NCI-H2107 treated with DMSO at 0.1 percent for 48 hours (cell line): Measurements from ENCODE around the gene IL27RA.

Experiments used
- DNase-seq: peaks from one replicate; lab custom pipeline; 2025; ENCODE audit not compliant: unreplicated experiment; lab: John Stamatoyannopoulos, UW

IL27RA gene

DNA sequence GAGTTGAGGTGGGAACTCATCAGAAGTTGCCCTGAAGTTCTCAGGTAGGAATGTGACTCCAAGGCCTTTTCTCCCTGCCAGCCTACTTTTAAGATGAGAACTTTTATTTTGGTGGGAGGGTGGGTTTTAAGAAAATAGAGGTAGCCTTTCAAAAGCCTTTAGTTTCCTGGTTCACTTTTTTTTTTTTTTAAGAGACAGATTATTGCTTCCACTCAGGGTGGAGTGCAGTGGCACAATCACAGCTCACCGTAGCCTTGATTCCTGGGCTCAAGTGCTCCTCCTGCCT lies 51.1 kb downstream of the IL27RA start:
- no peak for DNase-seq

DNA sequence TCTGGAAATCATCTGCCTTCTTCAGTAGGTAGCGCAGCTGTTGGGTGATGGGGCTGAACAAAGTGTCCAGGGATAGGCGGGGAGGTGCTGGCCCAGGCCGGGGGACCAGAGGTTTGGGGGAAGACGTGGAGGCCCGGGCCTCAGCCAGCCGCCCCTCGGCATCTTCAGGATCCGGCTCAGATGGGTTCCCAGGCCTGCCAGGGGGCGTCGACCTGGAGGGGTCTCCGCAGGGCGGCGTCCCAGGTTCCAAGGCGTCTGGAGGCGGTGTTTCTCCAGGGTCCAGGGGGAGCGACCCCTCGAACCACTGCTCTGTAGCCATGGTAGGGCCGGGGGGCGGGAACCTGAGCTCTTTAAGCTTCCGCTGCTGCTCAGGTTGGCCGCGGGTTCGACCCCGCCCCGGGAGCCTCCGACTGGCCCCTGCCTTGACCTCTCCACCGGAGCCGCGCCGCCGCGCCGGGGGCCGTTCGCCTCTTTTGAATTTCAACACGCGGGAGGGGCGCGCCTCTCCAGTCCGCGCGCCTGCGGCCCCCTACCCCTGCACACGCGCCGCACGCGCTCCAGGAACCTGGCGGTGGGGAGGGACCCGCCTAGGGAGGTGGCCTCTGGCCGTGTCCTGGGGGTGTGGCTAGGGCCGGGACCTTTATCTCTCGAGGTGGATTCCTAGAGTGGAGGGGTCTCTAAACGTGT lies 53.9 kb downstream of the IL27RA start, which contains the start of gene C19orf67:
C19orf67 (minus strand) TSS at position 475 of the 687 bp plus-strand sequence; CDS start at position 319, 156 bp downstream.
- DNase-seq, result no peak

DNA sequence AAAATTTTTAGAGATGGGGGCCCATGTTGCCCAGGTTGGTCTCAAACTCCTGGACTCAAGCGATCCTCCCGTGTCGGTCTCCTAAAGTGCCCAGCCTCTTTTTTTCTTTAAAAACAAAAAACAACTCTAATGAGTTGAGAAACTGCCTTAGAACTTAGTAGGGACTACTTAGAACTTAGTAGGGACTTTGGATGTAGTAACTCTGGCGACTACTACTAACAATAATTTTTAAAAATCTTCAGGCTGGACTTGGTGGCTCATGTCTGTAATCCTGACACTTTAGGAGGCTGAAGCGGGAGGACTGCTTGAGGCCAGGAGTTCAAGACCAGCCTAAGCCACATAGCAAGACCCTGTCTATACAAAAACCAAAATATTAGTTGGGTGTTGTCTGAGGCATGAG lies 54.5 kb downstream of the IL27RA start:
- no peak for DNase-seq

DNA sequence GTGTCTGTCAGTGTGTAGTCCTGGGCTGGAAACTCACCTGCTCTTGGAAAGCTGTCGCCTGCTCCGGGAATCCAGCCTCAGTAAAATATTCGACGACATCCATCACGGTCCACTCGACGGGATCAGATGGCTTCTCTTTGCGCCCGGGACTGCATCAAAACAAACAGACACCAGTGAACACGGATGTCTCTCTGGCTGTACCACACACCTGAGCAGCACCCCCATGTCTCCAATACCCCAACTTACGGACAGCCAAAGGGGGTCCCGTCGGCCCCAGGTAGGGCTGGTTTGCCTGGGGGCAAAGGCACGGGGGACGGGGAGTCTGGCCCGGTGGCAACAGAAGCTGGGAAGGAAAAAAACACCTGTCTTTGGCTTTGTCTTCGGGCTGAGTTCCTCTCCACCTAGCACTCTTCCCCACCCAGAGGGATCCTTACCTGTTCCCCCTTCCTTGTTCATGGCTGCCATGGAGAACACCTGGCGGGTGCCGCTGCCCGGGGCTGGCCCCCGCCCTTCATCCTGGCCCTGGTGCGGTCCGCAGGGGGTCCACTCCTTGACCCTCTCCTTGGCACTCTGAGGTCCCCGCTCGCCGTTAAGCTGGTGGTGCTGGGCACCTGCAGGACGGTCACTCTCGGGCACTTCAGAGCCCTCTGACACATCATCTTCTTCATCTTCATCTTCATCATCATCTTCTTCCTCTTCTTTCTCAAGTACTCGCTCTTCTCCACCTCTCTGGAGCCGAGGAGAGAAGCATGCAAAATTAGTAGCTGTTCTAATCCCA lies 57.3 kb downstream of the IL27RA start:
- DNase-seq, result no peak

DNA sequence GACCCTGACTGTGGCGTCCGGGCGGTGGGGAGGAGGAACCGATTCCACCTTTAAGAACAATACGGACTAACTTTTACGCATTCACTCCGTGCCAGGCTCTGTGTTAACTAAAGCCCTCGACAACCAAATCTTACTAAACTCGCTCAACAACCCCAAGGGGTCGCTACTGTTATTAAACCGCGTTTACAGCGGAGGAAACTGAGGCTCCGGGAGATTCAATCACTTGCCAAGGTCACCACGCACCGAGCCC lies 57.8 kb downstream of the IL27RA start:
- no peak for DNase-seq

DNA sequence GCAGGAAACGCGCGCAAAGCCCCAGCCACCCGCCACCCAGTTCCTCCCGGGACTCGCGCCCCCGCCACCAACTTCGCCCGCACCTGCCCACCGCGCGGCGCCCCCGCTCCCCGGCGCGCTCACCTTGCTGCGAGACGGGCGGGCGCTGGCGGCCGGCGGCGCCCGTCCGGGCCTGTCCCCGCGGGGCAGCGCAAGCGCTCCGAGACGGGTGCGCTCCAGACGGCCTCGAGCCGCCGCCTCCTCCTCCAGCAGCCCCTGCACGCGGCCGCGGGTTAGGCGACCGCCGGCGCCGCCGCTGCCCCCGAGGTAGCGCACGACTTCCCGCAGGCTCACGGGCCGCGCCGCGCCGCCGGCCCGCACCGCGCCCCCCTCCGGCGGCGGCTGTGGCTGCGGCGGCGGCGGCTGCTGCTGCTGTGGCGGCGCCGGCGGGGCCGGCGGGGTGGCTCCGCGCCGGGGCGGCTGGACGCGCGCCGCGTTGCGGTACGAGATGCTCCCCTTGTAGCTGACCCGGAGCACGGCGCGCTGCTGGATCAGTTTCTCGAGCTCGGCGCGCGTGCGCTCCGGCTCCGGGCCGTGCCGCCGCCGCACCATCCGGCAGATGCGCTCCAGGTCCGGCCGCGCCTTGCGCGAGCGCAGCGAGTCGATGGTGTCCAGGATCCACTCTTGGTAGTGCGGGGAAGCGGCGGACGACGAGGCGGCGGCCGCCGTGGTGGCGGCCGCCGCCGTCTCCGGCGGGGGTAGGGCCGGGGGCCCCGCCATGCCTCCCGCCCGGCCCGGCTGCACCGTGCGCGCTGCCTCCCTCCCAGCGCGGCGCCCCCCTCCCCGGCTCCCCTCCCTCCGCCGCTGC lies 58.3 kb downstream of the IL27RA start:
- DNase-seq, result no peak

DNA sequence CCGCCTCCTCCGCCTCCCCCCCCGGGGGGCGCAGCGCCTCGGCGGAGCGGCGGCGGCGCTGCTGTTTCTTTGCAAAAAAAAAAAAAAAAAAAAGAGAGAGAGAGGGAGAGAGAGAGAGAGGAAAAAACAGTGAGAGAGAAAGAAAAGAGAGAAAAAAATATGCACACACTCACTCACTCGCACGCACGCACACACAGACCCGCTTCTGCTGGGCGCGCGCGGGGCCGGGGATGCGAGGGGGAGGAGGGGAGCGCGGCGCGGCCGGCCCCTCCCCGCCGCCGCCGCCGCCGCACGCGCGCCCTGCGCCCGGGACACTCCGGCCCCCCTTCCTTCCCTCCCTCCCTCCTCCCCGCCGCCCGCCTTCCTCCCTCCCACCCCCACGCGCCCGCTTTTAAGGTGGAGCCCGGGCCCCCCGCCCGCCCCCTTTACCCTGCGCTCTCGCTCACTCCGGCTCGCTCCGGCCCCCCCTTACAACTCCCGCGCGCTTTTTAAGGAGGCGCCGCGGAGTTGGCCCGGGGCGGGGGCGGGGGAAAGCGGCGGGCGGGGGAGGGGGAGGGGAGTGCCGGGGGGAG lies 59.0 kb downstream of the IL27RA start, which contains the start of gene SAMD1:
SAMD1 (minus strand) TSS at position 243 of the 572 bp plus-strand sequence.
- DNase-seq, result no peak

DNA sequence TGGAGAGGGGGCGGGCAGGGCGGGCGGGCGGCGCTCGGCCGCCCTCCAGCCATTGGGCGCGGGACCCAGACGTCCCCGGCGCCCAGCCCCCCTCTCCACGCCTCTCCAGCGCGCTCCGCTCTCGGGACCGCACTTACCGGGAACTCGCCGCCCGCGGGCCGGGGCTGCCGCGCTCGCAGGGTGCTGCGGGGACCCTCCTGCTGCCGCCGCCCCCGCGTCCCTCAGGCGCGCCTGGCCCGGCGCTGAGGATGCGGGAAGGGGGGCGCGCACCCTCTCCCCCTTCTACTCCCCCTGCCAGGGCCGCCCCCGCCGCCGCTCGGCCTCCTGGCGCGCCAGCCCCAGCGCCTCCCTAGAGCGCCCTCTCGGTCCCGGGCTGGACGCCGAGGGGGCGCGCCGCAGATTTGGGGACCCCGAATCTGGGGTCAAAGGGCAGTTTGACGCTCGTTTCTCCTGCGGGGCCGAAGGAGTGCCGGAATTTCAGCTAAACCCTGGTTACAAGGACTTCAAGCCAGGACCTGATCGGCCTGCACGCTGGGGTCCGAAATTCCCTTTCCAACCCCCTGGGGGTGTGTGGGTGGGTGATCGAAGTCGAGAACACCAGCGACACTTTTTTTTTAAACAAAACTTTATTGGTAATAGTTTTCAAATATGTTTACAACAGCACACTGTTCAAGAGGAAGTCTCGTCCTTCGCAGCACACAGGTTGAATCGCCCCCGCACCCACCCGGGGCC lies 59.7 kb downstream of the IL27RA start:
- no peak for DNase-seq

DNA sequence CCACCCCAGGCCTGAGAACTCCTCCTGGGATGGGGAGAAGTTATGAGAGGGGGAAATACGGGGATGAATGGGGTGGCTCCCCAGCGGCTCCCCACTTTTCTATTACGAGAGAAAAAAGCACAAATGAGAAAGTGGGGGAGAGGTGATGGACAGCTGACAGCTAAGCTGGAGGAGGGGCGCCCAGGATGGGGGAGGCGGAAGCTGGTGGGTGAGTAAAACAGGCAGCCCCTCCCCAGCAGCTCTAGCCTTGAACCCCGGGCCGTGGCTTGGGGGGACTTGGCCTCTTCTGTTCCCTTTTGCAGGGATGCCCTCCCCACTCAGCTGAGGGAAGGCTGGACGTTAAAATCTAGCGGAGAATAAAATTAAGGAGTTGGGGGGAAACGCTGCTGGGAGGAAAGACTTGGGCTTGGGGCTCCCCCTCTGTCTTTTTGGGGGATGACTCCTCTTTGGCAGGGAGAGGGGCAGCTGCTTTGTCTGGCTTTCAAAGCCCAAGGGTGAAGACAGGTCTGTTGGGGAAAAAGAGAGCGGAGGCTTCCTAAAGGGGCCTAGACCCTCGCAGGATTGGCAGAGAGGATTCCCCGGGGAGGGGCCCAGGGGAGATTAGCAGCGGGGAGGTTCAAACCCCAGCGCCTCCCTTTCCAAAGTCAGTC lies 60.4 kb downstream of the IL27RA start:
- no peak for DNase-seq

DNA sequence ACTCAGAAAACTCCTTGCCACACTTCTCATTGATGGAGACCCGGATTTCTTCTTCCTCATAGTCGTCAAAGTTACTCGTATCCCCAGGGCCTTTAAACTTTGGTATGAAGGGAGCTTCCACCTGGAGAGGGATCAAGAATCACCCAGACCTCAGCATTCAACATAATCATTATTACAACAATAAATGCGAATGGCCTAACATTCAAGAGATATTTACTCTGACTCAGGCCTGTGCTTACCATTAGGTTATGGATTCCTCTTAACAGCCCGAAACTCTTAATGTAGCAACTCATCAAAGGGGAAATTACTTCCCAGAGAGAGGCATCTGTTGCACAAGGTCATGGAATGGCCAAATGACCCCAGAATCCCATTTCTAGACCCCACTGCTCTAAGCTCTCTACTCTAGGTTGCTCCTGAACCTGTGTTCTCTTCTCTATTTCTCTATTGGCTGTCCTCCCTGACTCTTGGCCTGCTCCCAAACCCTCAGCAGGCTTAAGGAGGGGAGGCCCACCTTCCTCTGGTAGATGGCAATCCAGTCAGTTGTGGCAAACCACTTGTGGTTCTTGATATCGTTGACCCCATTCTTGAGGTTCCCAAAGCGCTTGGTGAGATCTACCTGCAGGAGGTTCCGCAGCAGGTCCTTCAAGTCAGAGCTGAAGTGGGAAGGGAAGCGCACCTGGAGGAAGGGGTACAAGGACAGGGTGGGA lies 61.7 kb downstream of the IL27RA start:
- no peak for DNase-seq

DNA sequence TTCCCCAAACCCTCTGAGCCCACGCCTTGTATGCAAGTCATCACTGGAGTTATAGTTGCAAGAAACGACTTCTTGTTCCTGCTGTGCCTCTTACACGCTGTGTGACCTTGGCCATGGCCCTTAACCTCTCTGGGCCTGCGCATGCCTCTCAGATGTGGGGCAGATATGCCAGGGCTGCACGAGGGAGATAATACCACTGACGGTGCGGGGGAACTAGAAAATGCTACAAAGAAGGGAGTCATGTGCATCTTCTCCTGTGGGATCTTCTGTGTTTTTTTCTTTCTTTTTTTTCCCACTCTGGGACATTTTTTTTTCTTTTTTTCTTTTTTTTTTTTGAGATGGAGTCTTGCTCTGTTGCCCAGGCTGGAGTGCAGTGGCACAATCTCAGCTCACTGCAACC lies 63.3 kb downstream of the IL27RA start:
- DNase-seq, result no peak

DNA sequence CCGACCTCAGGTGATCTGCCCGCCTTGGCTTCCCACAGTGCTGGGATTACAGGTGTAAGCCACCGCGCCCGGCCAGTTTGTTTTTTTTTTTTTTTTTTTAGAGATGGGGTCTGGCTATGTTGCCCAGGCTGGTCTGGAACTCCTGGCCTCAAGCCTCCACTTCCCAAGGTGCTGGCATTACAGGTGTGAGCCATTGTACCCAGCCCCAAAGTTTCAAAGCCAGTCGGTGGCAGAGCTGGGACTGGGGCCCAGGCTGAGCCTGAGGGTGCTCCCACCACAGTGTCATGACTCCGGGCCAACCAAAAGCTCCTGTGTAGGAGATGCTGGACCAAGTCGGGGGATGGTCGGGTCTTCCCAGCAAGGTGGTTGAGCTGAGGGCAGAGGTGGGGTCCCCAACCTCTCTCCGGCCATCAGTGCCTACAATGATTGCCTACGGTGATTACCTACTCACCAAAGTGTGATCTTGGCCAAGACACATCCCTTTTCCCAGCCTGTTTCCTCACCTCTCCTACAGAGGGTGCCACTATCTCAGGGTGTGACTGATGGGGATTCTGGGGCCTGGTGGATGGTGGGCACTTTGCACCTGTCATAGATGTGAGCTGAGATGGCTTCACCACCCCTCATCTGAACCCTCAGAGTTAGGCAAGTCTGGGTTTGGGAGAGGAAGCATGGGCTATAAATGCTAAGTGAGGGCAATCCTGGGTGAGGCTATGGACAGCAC lies 64.9 kb downstream of the IL27RA start:
- DNase-seq, result no peak

DNA sequence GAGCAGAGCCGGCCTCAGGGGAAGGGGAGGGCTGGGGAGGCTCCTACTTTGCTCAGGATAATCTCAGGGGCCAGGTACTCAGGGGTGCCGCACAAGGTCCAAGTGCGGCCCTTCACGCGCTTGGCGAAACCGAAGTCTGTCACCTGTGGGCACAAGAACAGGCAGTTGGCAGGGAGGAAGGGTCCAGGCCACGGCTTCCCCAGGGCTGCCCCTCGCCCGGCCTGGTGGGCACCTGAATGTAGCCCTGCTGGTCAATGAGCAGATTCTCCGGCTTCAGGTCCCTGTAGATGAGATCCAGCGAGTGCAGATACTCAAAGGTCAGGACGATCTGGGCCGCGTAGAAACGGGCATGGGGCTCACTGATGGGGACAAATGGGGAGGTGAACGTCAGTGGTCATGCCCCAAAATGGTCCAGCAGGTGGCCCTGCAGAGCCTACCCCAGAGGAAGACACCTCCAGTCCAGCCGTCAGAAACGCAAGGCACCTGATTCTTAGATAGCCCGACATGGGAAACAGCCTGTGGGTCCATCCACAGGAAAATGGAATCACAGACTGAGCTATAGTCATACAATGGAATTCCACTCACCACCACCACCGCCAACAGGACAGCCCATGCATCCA lies 66.1 kb downstream of the IL27RA start:
- DNase-seq, result no peak

DNA sequence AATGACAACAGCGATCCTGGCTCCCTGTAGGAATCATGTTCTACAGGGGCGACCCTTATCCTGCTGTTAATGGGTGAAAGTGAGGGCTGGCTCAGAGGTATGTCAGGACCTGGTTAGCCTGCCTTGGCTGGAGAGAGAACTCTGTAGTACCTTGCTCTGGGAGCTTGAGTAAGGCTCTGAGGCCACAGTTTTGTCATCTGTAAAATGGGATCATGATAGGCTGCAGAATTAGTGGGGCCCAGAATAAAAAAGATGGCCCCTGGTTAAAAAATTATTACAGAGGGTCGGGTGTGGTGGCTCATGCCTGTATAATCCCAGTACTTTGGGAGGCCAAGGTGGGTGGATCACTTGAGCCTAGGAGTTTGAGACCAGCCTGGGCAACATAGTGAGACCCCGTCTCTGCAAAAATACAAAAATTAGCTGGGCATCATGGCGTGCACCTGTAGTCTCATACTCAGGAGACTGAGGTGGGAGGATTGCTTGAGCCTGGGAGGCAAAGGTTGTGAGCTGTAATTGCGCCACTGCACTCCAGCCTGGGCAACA lies 69.5 kb downstream of the IL27RA start:
- no peak for DNase-seq

DNA sequence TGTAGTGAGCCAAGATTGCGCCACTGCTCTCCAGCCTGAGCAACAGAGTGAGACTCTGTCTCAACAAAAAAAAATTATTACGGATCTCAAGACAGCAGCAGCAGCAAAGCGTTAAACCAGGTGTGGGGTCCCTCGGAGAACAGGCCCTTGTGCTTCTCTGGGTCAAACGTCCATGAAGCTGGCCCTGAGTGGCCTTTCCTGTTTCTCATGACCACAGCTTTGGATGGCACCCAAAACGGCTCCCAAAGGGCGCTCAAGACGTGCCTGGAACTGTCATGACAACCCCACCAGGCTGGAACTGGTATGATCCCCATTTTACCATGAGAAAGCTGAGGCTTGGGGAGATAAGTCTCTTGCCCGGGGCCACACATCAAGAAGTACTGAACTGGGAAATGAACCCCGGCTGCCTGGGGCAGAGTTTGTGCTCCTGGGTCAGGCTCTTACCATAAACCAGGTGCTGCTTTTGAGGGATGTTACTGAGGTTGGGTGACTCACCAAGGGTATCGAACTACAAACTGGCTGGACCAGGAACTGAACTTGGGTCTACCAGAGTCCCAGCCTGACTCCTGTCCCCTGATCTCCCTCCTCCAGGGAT lies 70.6 kb downstream of the IL27RA start:
- DNase-seq, result no peak

DNA sequence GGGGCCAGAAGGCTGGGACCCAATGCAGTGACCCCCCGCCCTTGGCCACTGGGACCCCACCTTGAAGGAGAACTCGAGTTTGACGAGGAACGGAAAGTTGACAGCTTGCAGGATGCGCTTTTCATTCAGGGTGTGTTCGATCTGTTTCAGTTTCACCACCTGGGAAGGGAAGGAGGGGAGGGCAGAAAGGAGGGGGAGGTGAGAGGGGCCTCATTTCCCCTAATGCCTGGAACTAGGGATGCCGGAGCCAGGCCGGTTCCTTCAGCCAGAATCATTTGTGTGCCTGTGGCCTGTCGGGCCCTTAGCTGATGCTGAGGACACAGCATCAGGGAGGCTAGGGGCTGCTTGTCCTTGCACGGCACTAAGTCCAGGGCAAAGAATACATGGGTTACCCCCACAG lies 71.2 kb downstream of the IL27RA start:
- DNase-seq, result no peak
